Fibroblast of lung (primary cell): ENCODE data around the gene SH3PXD2A. TPM values are rescaled to one million over a fixed set of nuclear protein-coding genes. Genes with fewer than 3 reads are reported as not detected.

ENCODE experiments used
- DNase-seq, 2 donors: peaks; one replicate each; pipeline versions ENCODE4 v3.0.0 to v3.0.0-alpha.2; 2010; ENCODE audit warnings: low read depth in 2 of 2
- H2AFZ ChIP-seq: 2 replicates; pipeline ENCODE4 v1.5.1; 2012; ENCODE audit warnings: low read length, control low read depth, inconsistent platforms
- H3K27ac ChIP-seq: 2 replicates; pipeline ENCODE4 v1.5.1; 2011; ENCODE audit warnings: low read length, control low read depth; ENCODE audit not compliant: insufficient read depth
- H3K27me3 ChIP-seq: 2 replicates; pipeline ENCODE4 v1.5.1; 2011; ENCODE audit warnings: mild to moderate bottlenecking, low read length; ENCODE audit not compliant: control insufficient read depth, insufficient read depth
- H3K36me3 ChIP-seq: 2 replicates; pipeline ENCODE4 v1.5.1; 2011; ENCODE audit warnings: low read length; ENCODE audit not compliant: control insufficient read depth, insufficient read depth
- H3K4me1 ChIP-seq: 2 replicates; pipeline ENCODE4 v1.5.1; 2011; ENCODE audit warnings: low read length; ENCODE audit not compliant: control insufficient read depth, insufficient read depth; ENCODE audit errors: extremely low read depth
- H3K4me2 ChIP-seq: 2 replicates; pipeline ENCODE4 v1.5.1; 2011; ENCODE audit warnings: low read length, control low read depth; ENCODE audit not compliant: insufficient read depth; ENCODE audit errors: extremely low read depth
- H3K4me3 ChIP-seq, 4 experiments: fragments of 200-600 bp in 1 of 4; sonication (generic) in 1 of 4; replicated peaks in 1 of 4; 2 replicates each; pipeline ENCODE4 v1.5.1; 2011 to 2016; ENCODE audit warnings: low read length in 4 of 4, low read depth in 3 of 4, mild to moderate bottlenecking in 3 of 4, control low read depth in 2 of 4, inconsistent platforms in 1 of 4, mixed read lengths in 1 of 4; ENCODE audit not compliant: insufficient read depth in 1 of 4; ENCODE audit errors: control extremely low read depth in 1 of 4
- H3K79me2 ChIP-seq: 2 replicates; pipeline ENCODE4 v1.5.1; 2012; ENCODE audit warnings: mild to moderate bottlenecking, low read length, inconsistent platforms; ENCODE audit not compliant: control insufficient read depth, insufficient read depth
- H3K9ac ChIP-seq: 2 replicates; pipeline ENCODE4 v1.5.1; 2011; ENCODE audit warnings: mild to moderate bottlenecking, low read length, control low read depth; ENCODE audit not compliant: insufficient read depth
- H3K9me3 ChIP-seq: 2 replicates; pipeline ENCODE4 v1.5.1; 2012; ENCODE audit warnings: low read depth, low read length; ENCODE audit not compliant: control insufficient read depth, insufficient read depth
- H4K20me1 ChIP-seq: 2 replicates; pipeline ENCODE4 v1.5.1; 2011; ENCODE audit warnings: low read length; ENCODE audit not compliant: control insufficient read depth, insufficient read depth; ENCODE audit errors: extremely low read depth
- CTCF ChIP-seq, 2 donors: IDR thresholded peaks in 1 of 2; conservative IDR thresholded peaks in 1 of 2; 1 replicate in 1 of 2; 2 replicates in 1 of 2; pipeline ENCODE4 v1.5.1; 2011 to 2012; ENCODE audit warnings: low read length in 2 of 2, control low read depth in 1 of 2, inconsistent platforms in 1 of 2, low read depth in 1 of 2, mild to moderate bottlenecking in 1 of 2
- EZH2 ChIP-seq: IDR thresholded peaks from 2 replicates; pipeline ENCODE4 v1.5.1; 2012; ENCODE audit warnings: low read length, control low read depth, mild to moderate bottlenecking; ENCODE audit errors: missing control alignments
- polyA plus RNA-seq, 2 donors: library from polyadenylated mRNA; depleted of rRNA in 1 of 2; stranded (reverse) in 1 of 2; unstranded in 1 of 2; fragments of >200 nt; gene quantifications; 2 replicates each; pipeline ENCODE4 v1.2.1, GENCODE V29; 2011 to 2012; ENCODE audit warnings: missing spikeins in 1 of 2
- total RNA-seq: library from RNA; depleted of rRNA; stranded (reverse); fragments of >200 nt; gene quantifications from 2 replicates; pipeline ENCODE4 v1.2.1, GENCODE V29; 2014

The SH3PXD2A gene
- total and polyA plus RNA-seq, 2 donors (not counting 1 experiment from before 2014, with no cell fraction given): 25.5 to 33.2 TPM

GRCh38 chr10:103585011-103585405, 270.4 kb downstream of the SH3PXD2A start:
- Histone ChIP-seq H2AFZ (no peak overlapping the region), H3K79me2 (no peaks in the 10 kb centered on the region), H3K9me3 (no peaks in the 10 kb centered on the region), H4K20me1 (no peaks in the 10 kb centered on the region), H3K9ac (no peak overlapping the region), H3K36me3 (no peaks in the 10 kb centered on the region), H3K27ac (no peak overlapping the region), H3K4me2 (no peak overlapping the region), H3K4me3 (no peak overlapping the region), H3K27me3 (peaks cover 6% of the 10 kb centered on the region), H3K4me1 (no peaks in the 10 kb centered on the region)
- no peak for DNase-seq
- TF ChIP-seq EZH2 (no peak), CTCF (conservative IDR thresholded peaks at IDR 0.05 in 1 of 2, IDR thresholded peaks at IDR 0.05 in 1 of 2; ENCODE audit: low read depth in 1 of 2, low read length in 2 of 2) (no peak)

- no peak for TF ChIP-seq CTCF (conservative IDR thresholded peaks at IDR 0.05 in 1 of 2, IDR thresholded peaks at IDR 0.05 in 1 of 2; ENCODE audit: low read depth in 1 of 2, low read length in 2 of 2)
- TF ChIP-seq EZH2: no peak
- Histone ChIP-seq H3K4me1 (no peaks in the 10 kb centered on the region), H3K27ac (no peak overlapping the region), H4K20me1 (no peaks in the 10 kb centered on the region), H3K27me3 (peaks cover 6% of the 10 kb centered on the region), H3K4me2 (peak overlapping the region; percentile 59), H3K36me3 (no peaks in the 10 kb centered on the region), H3K9ac (no peak overlapping the region), H3K9me3 (no peaks in the 10 kb centered on the region), H3K79me2 (no peaks in the 10 kb centered on the region), H2AFZ (peak overlapping the region; percentile 5), H3K4me3 (peak overlapping the region in 2 of 4 experiments; percentile 5 to 46)
- DNase-seq: peak; percentile 11 to 15
These were observed 271.0 kb downstream of the SH3PXD2A start for GRCh38 chr10:103584216-103585010.

- no peaks in the 10 kb centered on the region for H3K9me3 ChIP-seq
- H3K4me3 ChIP-seq: peak overlapping the region in 1 of 4 experiments; percentile 46
- no peak overlapping the region for H2AFZ ChIP-seq
- TF ChIP-seq CTCF (conservative IDR thresholded peaks at IDR 0.05 in 1 of 2, IDR thresholded peaks at IDR 0.05 in 1 of 2; ENCODE audit: low read depth in 1 of 2, low read length in 2 of 2) (no peak), EZH2 (no peak)
- no peak overlapping the region for H3K27ac ChIP-seq
- H3K4me1 ChIP-seq: no peaks in the 10 kb centered on the region
- no peaks in the 10 kb centered on the region for H3K36me3 ChIP-seq
- H4K20me1 ChIP-seq: no peaks in the 10 kb centered on the region
- no peak overlapping the region for H3K9ac ChIP-seq
- no peak overlapping the region for H3K4me2 ChIP-seq
- peaks cover 6% of the 10 kb centered on the region for H3K27me3 ChIP-seq
- H3K79me2 ChIP-seq: no peaks in the 10 kb centered on the region
- DNase-seq: no peak
These were observed 271.5 kb downstream of the SH3PXD2A start for GRCh38 chr10:103583871-103584215.
